BE2C (cell line): ENCODE measurements around the gene SUCNR1.
"Not testable (repeated sequence)": the region's sequence is repeated elsewhere in the genome, so short reads cannot be mapped to it uniquely, and the experiment has no call there.

Experiments used
- DNase-seq: peaks from one replicate; pipeline ENCODE4 v3.0.0-alpha.2; 2020
- H3K27me3 ChIP-seq: fragments of 250-450 bp; sonication (Bioruptor Pico); 2 replicates; pipeline ENCODE4 v1.5.1; 2020; ENCODE audit warnings: mild to moderate bottlenecking
- H3K36me3 ChIP-seq: fragments of 250-450 bp; sonication (Bioruptor Pico); 2 replicates; pipeline ENCODE4 v1.5.1; 2020; ENCODE audit warnings: mild to moderate bottlenecking
- H3K4me1 ChIP-seq: fragments of 250-450 bp; sonication (Bioruptor Pico); 2 replicates; pipeline ENCODE4 v1.5.1; 2020
- H3K4me3 ChIP-seq: 2 replicates; pipeline ENCODE4 v1.5.1; 2011; ENCODE audit warnings: low read depth, low read length
- H3K9me3 ChIP-seq: fragments of 250-450 bp; sonication (Bioruptor Pico); 2 replicates; pipeline ENCODE4 v1.5.1; 2020
- CTCF ChIP-seq: IDR thresholded peaks from 2 replicates; pipeline ENCODE4 v1.5.1; 2012; ENCODE audit warnings: mild to moderate bottlenecking, low read depth, low read length

The SUCNR1 gene

GRCh38 chr3:151839313-151839631 is 34.2 kb upstream of the SUCNR1 start:
- Histone ChIP-seq H3K27me3 (no peaks in the 10 kb centered on the region), H3K4me3 (no peak overlapping the region), H3K36me3 (no peaks in the 10 kb centered on the region), H3K4me1 (peaks cover 3% of the 10 kb centered on the region), H3K9me3 (no peaks in the 10 kb centered on the region)
- no peak for TF ChIP-seq CTCF
- DNase-seq, result no peak

- no peak overlapping the region for H3K4me3 ChIP-seq
- TF ChIP-seq CTCF, result no peak
- no peaks in the 10 kb centered on the region for H3K9me3 ChIP-seq
- no peaks in the 10 kb centered on the region for H3K27me3 ChIP-seq
- no peak for DNase-seq
- peaks cover 3% of the 10 kb centered on the region for H3K4me1 ChIP-seq
- no peaks in the 10 kb centered on the region for H3K36me3 ChIP-seq
Observed at GRCh38 chr3:151841801-151842200, 31.6 kb upstream of the SUCNR1 start.

- Histone ChIP-seq H3K9me3 (no peaks in the 10 kb centered on the region), H3K4me1 (peaks cover 3% of the 10 kb centered on the region; the same call in 1 of the 2 replicates), H3K27me3 (no peaks in the 10 kb centered on the region), H3K36me3 (no peaks in the 10 kb centered on the region), H3K4me3 (no peak overlapping the region)
- TF ChIP-seq CTCF, result no peak
- no peak for DNase-seq
Observed at GRCh38 chr3:151843275-151843674, 30.2 kb upstream of the SUCNR1 start.

GRCh38 chr3:151845306-151845905 is 28.0 kb upstream of the SUCNR1 start:
- DNase-seq, result no peak
- Histone ChIP-seq H3K27me3 (no peaks in the 10 kb centered on the region), H3K4me3 (no peak overlapping the region), H3K9me3 (no peaks in the 10 kb centered on the region), H3K36me3 (no peaks in the 10 kb centered on the region), H3K4me1 (0 out of 2 replicates have a peak, but pooled peaks cover 3% of the 10 kb centered on the region)
- no peak for TF ChIP-seq CTCF

GRCh38 chr3:151850065-151850464 is 23.4 kb upstream of the SUCNR1 start:
- not testable (repeated sequence) for H3K4me3 ChIP-seq, H3K36me3 ChIP-seq

GRCh38 chr3:151852074-151852811 is 21.2 kb upstream of the SUCNR1 start:
- TF ChIP-seq CTCF, result no peak
- Histone ChIP-seq H3K4me1 (peaks cover 4% of the 10 kb centered on the region), H3K27me3 (no peaks in the 10 kb centered on the region), H3K9me3 (no peaks in the 10 kb centered on the region), H3K4me3 (no peak overlapping the region), H3K36me3 (no peaks in the 10 kb centered on the region)
- DNase-seq, result peak; percentile 60

More at GRCh38 chr3:151850065-151850464, 23.4 kb upstream of the SUCNR1 start:
- H3K4me1 ChIP-seq, H3K9me3 ChIP-seq, DNase-seq, H3K27me3 ChIP-seq: not testable (repeated sequence)
